Hepatocyte (in vitro differentiated cells): ENCODE results near the gene ATF6.

Experiments used
- EZH2 ChIP-seq: fragments of 200-600 bp; sonication (generic); IDR thresholded peaks from 2 replicates; pipeline ENCODE4 v1.6.1; 2016; ENCODE audit warnings: antibody characterized with exemption, mild to moderate bottlenecking, borderline replicate concordance
- EZH2phosphoT487 ChIP-seq: fragments of 200-600 bp; sonication (generic); IDR thresholded peaks from one replicate; pipeline ENCODE4 v1.6.1; 2018; ENCODE audit warnings: antibody characterized with exemption, mild to moderate bottlenecking, low read depth, moderate library complexity; ENCODE audit not compliant: unreplicated experiment, severe bottlenecking
- TF ChIP-seq, protein P1 (sequence below): fragments of 200-600 bp; sonication (generic); IDR thresholded peaks from 2 replicates; pipeline ENCODE4 v1.5.1; 2016; ENCODE audit warnings: antibody characterized with exemption, mild to moderate bottlenecking; ENCODE audit not compliant: poor library complexity

DNA sequence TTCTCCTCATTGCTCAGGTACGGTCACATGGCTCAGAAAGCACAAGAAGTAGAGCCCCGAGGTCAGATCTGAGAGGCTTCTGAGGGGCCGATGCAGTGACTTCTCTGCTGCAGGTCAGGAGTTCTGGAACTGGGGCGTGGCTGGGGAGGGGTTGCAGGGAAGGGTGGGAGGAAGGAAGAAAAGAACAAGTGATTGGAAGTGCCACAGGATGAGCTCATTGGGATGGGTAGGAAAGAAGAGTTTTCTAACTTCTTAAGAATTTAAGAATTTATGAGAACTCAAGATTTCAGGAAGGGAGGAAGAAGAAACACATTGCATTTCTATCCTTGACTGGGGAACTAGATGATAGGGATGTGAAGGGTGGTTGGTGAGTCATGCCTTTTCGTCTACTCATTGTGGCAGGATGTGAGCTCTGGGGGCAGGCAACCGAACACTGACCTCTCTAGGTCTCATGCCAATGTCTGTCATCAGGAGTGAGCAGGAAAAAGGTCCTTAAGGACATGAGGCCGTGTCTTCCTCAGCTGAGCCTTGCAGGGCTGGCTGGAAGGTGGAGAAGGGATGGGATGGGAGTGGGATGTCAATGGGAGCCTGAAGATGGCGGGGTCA is 44.3 kb upstream of the ATF6 start:
- TF ChIP-seq, protein P1, sequence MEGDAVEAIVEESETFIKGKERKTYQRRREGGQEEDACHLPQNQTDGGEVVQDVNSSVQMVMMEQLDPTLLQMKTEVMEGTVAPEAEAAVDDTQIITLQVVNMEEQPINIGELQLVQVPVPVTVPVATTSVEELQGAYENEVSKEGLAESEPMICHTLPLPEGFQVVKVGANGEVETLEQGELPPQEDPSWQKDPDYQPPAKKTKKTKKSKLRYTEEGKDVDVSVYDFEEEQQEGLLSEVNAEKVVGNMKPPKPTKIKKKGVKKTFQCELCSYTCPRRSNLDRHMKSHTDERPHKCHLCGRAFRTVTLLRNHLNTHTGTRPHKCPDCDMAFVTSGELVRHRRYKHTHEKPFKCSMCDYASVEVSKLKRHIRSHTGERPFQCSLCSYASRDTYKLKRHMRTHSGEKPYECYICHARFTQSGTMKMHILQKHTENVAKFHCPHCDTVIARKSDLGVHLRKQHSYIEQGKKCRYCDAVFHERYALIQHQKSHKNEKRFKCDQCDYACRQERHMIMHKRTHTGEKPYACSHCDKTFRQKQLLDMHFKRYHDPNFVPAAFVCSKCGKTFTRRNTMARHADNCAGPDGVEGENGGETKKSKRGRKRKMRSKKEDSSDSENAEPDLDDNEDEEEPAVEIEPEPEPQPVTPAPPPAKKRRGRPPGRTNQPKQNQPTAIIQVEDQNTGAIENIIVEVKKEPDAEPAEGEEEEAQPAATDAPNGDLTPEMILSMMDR: no peak
- TF ChIP-seq EZH2: no peak
- TF ChIP-seq EZH2phosphoT487: no peak
